Neural cell (in vitro differentiated cells): ENCODE results near the gene INO80. TPM values are rescaled to one million over a fixed set of nuclear protein-coding genes. Genes with fewer than 3 reads are reported as not detected.

Experiments used
- H2AFZ ChIP-seq: fragments of 200-600, 300-800 bp; sonication (generic), shearing (Covaris generic); 2 replicates; pipeline ENCODE4 v1.6.0; 2014; ENCODE audit warnings: low read depth, mild to moderate bottlenecking, antibody characterized with exemption, low read length, moderate library complexity
- H3F3A ChIP-seq: fragments of 200-600 bp; shearing (Covaris generic); 2 replicates; pipeline ENCODE4 v1.6.1; 2016; ENCODE audit warnings: mild to moderate bottlenecking, moderate library complexity, mixed read lengths, antibody characterized with exemption, low read length; ENCODE audit not compliant: insufficient read depth, poor library complexity, severe bottlenecking
- H3K27ac ChIP-seq: fragments of 200-600, 300-800 bp; sonication (generic), shearing (Covaris generic); 2 replicates; pipeline ENCODE4 v1.5.1; 2014; ENCODE audit warnings: mild to moderate bottlenecking, low read length, moderate library complexity
- H3K27me3 ChIP-seq: fragments of 300-800, 200-600 bp; sonication (generic), shearing (Covaris generic); 2 replicates; pipeline ENCODE4 v1.6.0; 2014; ENCODE audit warnings: mild to moderate bottlenecking, low read depth, low read length, moderate library complexity; ENCODE audit not compliant: insufficient read depth
- H3K36me3 ChIP-seq: fragments of 300-800, 200-600 bp; sonication (generic), shearing (Covaris generic); 2 replicates; pipeline ENCODE4 v1.5.1; 2014; ENCODE audit warnings: mild to moderate bottlenecking, antibody characterized with exemption, low read length, moderate library complexity; ENCODE audit not compliant: insufficient read depth
- H3K4me2 ChIP-seq: fragments of 300-800, 200-600 bp; sonication (generic), shearing (Covaris generic); 2 replicates; pipeline ENCODE4 v1.6.0; 2014; ENCODE audit warnings: mild to moderate bottlenecking, low read length
- H3K4me3 ChIP-seq: fragments of 300-800, 200-600 bp; sonication (generic), shearing (Covaris generic); 2 replicates; pipeline ENCODE4 v1.5.1; 2014; ENCODE audit warnings: mild to moderate bottlenecking, low read length, moderate library complexity
- H3K79me2 ChIP-seq: fragments of 200-600 bp; shearing (Covaris generic); replicated peaks from 2 replicates; pipeline ENCODE4 v1.6.0; 2014; ENCODE audit warnings: mild to moderate bottlenecking, low read length, moderate library complexity; ENCODE audit not compliant: insufficient read depth
- H3K9ac ChIP-seq: fragments of 300-800, 200-600 bp; sonication (generic), shearing (Covaris generic); 2 replicates; pipeline ENCODE4 v1.6.1; 2016; ENCODE audit warnings: mild to moderate bottlenecking, low read length, mixed read lengths
- H3K9me2 ChIP-seq: fragments of 200-600 bp; shearing (Covaris generic); 2 replicates; pipeline ENCODE4 v1.6.1; 2016; ENCODE audit warnings: mild to moderate bottlenecking, low read length, mixed read lengths; ENCODE audit not compliant: insufficient read depth
- H3K9me3 ChIP-seq: fragments of 200-600, 300-800 bp; sonication (generic), shearing (Covaris generic); 2 replicates; pipeline ENCODE4 v1.6.1; 2016; ENCODE audit warnings: mild to moderate bottlenecking, mixed run types, low read length, moderate library complexity, mixed read lengths
- H4K20me1 ChIP-seq: fragments of 200-600 bp; shearing (Covaris generic); 2 replicates; pipeline ENCODE4 v1.6.1; 2016; ENCODE audit warnings: mild to moderate bottlenecking, mixed run types; ENCODE audit not compliant: insufficient read depth
- EP300 ChIP-seq: fragments of 450-650 bp; conservative IDR thresholded peaks from 2 replicates; pipeline ENCODE4 v1.6.1; 2014; ENCODE audit warnings: antibody characterized with exemption, mild to moderate bottlenecking, moderate library complexity; ENCODE audit not compliant: poor library complexity, severe bottlenecking
- EZH2 ChIP-seq: fragments of 200-600, 300-800 bp; shearing (Covaris generic), sonication (generic); IDR thresholded peaks from 2 replicates; pipeline ENCODE4 v1.6.1; 2014; ENCODE audit warnings: antibody characterized with exemption, low read length, borderline replicate concordance, mild to moderate bottlenecking; ENCODE audit not compliant: insufficient read depth, poor library complexity, severe bottlenecking
- MXI1 ChIP-seq: fragments of 450-650 bp; conservative IDR thresholded peaks from 2 replicates; pipeline ENCODE4 v1.6.1; 2014; ENCODE audit warnings: antibody characterized with exemption, mild to moderate bottlenecking; ENCODE audit not compliant: poor library complexity, severe bottlenecking
- POLR2AphosphoS5 ChIP-seq: IDR thresholded peaks from 2 replicates; pipeline ENCODE4 v1.6.1; 2012
- RAD21 ChIP-seq: fragments of 450-650 bp; conservative IDR thresholded peaks from 2 replicates; pipeline ENCODE4 v1.6.1; 2014; ENCODE audit warnings: antibody characterized with exemption, mild to moderate bottlenecking, moderate library complexity
- SMC3 ChIP-seq: fragments of 450-650 bp; conservative IDR thresholded peaks from 2 replicates; pipeline ENCODE4 v1.6.1; 2014; ENCODE audit warnings: antibody characterized with exemption, mild to moderate bottlenecking, moderate library complexity; ENCODE audit not compliant: poor library complexity
- TAF1 ChIP-seq: IDR thresholded peaks from 2 replicates; pipeline ENCODE4 v1.6.1; 2012; ENCODE audit warnings: low read depth
- polyA plus RNA-seq: library from polyadenylated mRNA; depleted of rRNA; stranded (reverse); fragments of >200 nt; gene quantifications from 2 replicates; pipeline ENCODE4 v1.2.3, GENCODE V29; 2014
- TF ChIP-seq, protein P1 (sequence below): fragments of 450-650 bp; IDR thresholded peaks from 2 replicates; pipeline ENCODE4 v1.5.1; 2014; ENCODE audit warnings: antibody characterized with exemption, mild to moderate bottlenecking, moderate library complexity; ENCODE audit not compliant: poor library complexity, severe bottlenecking
- TF ChIP-seq, protein P2 (sequence below): IDR thresholded peaks from 2 replicates; pipeline ENCODE4 v1.6.1; 2012; ENCODE audit warnings: borderline replicate concordance

INO80 gene
- polyA plus RNA-seq, 1 donor from 2014 or later = 8.4 TPM

GRCh38 chr15:41018534-41018933 lies 97.5 kb downstream of the INO80 start:
- no peaks in the 10 kb centered on the region for H3K9me2 ChIP-seq
- no peaks in the 10 kb centered on the region for H3K27me3 ChIP-seq
- no peak overlapping the region for H3K9ac ChIP-seq
- no peak overlapping the region for H3K27ac ChIP-seq
- no peak overlapping the region for H3K4me2 ChIP-seq
- H4K20me1 ChIP-seq = no peaks in the 10 kb centered on the region
- H3K36me3 ChIP-seq = no peaks in the 10 kb centered on the region
- H3K79me2 ChIP-seq = no peaks in the 10 kb centered on the region
- H3K4me3 ChIP-seq = no peak overlapping the region
- no peaks in the 10 kb centered on the region for H3F3A ChIP-seq
- H2AFZ ChIP-seq = no peak overlapping the region
- TF ChIP-seq TAF1 (no peak), MXI1 (no peak), EP300 (no peak), EZH2 (no peak), RAD21 (no peak), POLR2AphosphoS5 (no peak), SMC3 (no peak)
- TF ChIP-seq, protein P1, sequence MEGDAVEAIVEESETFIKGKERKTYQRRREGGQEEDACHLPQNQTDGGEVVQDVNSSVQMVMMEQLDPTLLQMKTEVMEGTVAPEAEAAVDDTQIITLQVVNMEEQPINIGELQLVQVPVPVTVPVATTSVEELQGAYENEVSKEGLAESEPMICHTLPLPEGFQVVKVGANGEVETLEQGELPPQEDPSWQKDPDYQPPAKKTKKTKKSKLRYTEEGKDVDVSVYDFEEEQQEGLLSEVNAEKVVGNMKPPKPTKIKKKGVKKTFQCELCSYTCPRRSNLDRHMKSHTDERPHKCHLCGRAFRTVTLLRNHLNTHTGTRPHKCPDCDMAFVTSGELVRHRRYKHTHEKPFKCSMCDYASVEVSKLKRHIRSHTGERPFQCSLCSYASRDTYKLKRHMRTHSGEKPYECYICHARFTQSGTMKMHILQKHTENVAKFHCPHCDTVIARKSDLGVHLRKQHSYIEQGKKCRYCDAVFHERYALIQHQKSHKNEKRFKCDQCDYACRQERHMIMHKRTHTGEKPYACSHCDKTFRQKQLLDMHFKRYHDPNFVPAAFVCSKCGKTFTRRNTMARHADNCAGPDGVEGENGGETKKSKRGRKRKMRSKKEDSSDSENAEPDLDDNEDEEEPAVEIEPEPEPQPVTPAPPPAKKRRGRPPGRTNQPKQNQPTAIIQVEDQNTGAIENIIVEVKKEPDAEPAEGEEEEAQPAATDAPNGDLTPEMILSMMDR = no peak
- TF ChIP-seq, protein P2, sequence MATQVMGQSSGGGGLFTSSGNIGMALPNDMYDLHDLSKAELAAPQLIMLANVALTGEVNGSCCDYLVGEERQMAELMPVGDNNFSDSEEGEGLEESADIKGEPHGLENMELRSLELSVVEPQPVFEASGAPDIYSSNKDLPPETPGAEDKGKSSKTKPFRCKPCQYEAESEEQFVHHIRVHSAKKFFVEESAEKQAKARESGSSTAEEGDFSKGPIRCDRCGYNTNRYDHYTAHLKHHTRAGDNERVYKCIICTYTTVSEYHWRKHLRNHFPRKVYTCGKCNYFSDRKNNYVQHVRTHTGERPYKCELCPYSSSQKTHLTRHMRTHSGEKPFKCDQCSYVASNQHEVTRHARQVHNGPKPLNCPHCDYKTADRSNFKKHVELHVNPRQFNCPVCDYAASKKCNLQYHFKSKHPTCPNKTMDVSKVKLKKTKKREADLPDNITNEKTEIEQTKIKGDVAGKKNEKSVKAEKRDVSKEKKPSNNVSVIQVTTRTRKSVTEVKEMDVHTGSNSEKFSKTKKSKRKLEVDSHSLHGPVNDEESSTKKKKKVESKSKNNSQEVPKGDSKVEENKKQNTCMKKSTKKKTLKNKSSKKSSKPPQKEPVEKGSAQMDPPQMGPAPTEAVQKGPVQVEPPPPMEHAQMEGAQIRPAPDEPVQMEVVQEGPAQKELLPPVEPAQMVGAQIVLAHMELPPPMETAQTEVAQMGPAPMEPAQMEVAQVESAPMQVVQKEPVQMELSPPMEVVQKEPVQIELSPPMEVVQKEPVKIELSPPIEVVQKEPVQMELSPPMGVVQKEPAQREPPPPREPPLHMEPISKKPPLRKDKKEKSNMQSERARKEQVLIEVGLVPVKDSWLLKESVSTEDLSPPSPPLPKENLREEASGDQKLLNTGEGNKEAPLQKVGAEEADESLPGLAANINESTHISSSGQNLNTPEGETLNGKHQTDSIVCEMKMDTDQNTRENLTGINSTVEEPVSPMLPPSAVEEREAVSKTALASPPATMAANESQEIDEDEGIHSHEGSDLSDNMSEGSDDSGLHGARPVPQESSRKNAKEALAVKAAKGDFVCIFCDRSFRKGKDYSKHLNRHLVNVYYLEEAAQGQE = no peak
- H3K9me3 ChIP-seq = no peaks in the 10 kb centered on the region

DNA sequence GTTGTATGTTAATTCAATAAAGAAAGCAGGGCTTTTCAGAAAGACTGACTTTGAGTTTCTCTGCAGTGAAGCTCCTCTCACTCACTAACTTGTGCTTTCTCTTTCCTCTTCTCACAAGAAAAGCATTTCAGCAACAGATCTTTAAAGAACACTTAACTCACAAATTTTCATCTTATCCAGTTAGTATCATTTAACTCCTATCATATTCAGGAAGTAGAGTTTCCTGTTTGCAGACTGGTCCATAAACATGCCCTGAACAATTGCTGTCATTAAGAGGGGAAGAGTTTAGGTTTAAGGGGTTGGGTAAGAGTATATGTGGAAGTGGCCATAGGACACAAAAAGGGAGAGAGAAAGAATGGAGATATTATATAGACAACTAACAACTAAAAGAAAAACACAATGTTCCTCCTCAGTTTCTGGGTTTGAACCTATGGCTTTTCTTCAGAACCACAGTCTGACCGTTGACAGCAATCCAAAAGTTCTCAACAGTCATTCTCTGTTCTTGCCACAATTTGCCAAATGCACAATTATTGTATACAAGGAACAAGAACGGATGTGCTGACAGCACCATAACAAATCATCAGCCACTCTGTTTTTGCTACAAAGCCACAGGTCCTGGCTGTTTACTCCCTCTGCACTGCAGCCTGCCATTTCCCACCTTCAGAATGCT lies 98.9 kb downstream of the INO80 start:
- Histone ChIP-seq H3K27ac (no peak overlapping the region), H3K4me2 (no peak overlapping the region)

More for the DNA sequence above, 98.9 kb downstream of the INO80 start:
- Histone ChIP-seq H3K79me2 (no peaks in the 10 kb centered on the region), H3K9ac (no peak overlapping the region), H3K36me3 (no peaks in the 10 kb centered on the region), H2AFZ (no peak overlapping the region), H3K9me2 (no peaks in the 10 kb centered on the region), H3F3A (no peaks in the 10 kb centered on the region), H3K9me3 (no peaks in the 10 kb centered on the region), H3K4me3 (no peak overlapping the region), H3K27me3 (no peaks in the 10 kb centered on the region), H4K20me1 (no peaks in the 10 kb centered on the region)
- TF ChIP-seq EZH2 (no peak), SMC3 (no peak), EP300 (no peak), TAF1 (no peak), POLR2AphosphoS5 (no peak), MXI1 (no peak), RAD21 (no peak)
- TF ChIP-seq, protein P1 = no peak
- TF ChIP-seq, protein P2 = no peak
